Measurements from ENCODE around the gene AGPS. TPM values are rescaled to one million over a fixed set of nuclear protein-coding genes. Genes with fewer than 3 reads are reported as not detected.

The AGPS gene
- total and polyA plus RNA-seq, 11 donors: 4.2 to 36.6 (median 25.6) TPM

GRCh38 chr2:177528351-177528933 is 135.9 kb downstream of the AGPS start:
- Histone ChIP-seq H3K36me3 (peaks cover 0 to 45% (median 13%) of the 10 kb centered on the region in 9 donors), H3K9me3 (no peaks in the 10 kb centered on the region), H3K4me3 (no peak overlapping the region), H3K4me1 (no peaks in the 10 kb centered on the region), H3K27me3 (no peaks in the 10 kb centered on the region), H3K27ac (no peak overlapping the region)
- DNase-seq (no peak), ATAC-seq (no peak)
- no peak for TF ChIP-seq POLR2A (IDR thresholded peaks at IDR 0.05)
- TF ChIP-seq CTCF (IDR thresholded peaks at IDR 0.05): no peak
- intact Hi-C loops (cut with DNase I): no loop called here

- Histone ChIP-seq H3K36me3 (peaks cover 0 to 38% (median 8%) of the 10 kb centered on the region in 9 donors), H3K27ac (no peak overlapping the region), H3K9me3 (no peaks in the 10 kb centered on the region), H3K4me3 (no peak overlapping the region), H3K4me1 (no peaks in the 10 kb centered on the region), H3K27me3 (no peaks in the 10 kb centered on the region)
- ATAC-seq: no peak
- TF ChIP-seq POLR2A (IDR thresholded peaks at IDR 0.05): no peak
- no peak for TF ChIP-seq CTCF (IDR thresholded peaks at IDR 0.05)
- WGBS, 4 donors: 94 to 99% (median 97%) methylated on average over 3 of the region's 3 CpGs
- DNase-seq: no peak
- intact Hi-C loops (cut with DNase I): no loop called here
Observed at GRCh38 chr2:177529166-177529565, 136.6 kb downstream of the AGPS start.

GRCh38 chr2:177530561-177530960 is 138.0 kb downstream of the AGPS start:
- DNase-seq (no peak), ATAC-seq (no peak)
- peaks cover 0 to 24% (median 6%) of the 10 kb centered on the region in 9 donors for H3K36me3 ChIP-seq
- H3K27ac ChIP-seq: no peak overlapping the region
- H3K27me3 ChIP-seq: no peaks in the 10 kb centered on the region
- no peak for TF ChIP-seq POLR2A (IDR thresholded peaks at IDR 0.05)
- no peak for TF ChIP-seq CTCF (IDR thresholded peaks at IDR 0.05)
- no peaks in the 10 kb centered on the region for H3K4me1 ChIP-seq
- intact Hi-C loops (cut with DNase I): no loop called here
- H3K9me3 ChIP-seq: no peaks in the 10 kb centered on the region
- no peak overlapping the region for H3K4me3 ChIP-seq

- ATAC-seq (no peak), DNase-seq (no peak)
- H3K4me1 ChIP-seq: no peaks in the 10 kb centered on the region
- H3K27ac ChIP-seq: no peak overlapping the region
- H3K27me3 ChIP-seq: no peaks in the 10 kb centered on the region
- TF ChIP-seq POLR2A (IDR thresholded peaks at IDR 0.05): no peak
- TF ChIP-seq CTCF (IDR thresholded peaks at IDR 0.05): no peak
- no peak overlapping the region for H3K4me3 ChIP-seq
- 95 to 99% (median 96%) methylated on average over 5 of the region's 5 CpGs for WGBS, 4 donors
- H3K36me3 ChIP-seq: peaks cover 0 to 14% (median under 1%) of the 10 kb centered on the region in 9 donors
- H3K9me3 ChIP-seq: no peaks in the 10 kb centered on the region
- intact Hi-C loops (cut with DNase I): no loop called here
Observed at GRCh38 chr2:177531706-177532105, 139.1 kb downstream of the AGPS start.

Data from heart left ventricle (tissue), 16 donors.